Heart left ventricle (tissue), 16 donors: ENCODE results near the gene IRF8. TPM values are rescaled to one million over a fixed set of nuclear protein-coding genes. Genes with fewer than 3 reads are reported as not detected.

Experiments
- ATAC-seq, 4 donors: fragments of 200-7000 bp; cut with Tn5 transposase; one replicate each; pipeline ENCODE4 v1.9.1; 2020 to 2022; ENCODE audit warnings: moderate library complexity in 4 of 4, mild to moderate bottlenecking in 3 of 4, moderate number of reproducible peaks in 1 of 4
- DNase-seq, 5 donors: peaks; one replicate each; pipeline ENCODE4 v3.0.0-alpha.2; 2020
- H3K27ac ChIP-seq, 12 donors: fragments of 200-600 bp; sonication (generic) in 4 of 12; one replicate each; pipeline versions ENCODE4 v1.5.0 to v1.8.0; 2016 to 2022; ENCODE audit warnings: mild to moderate bottlenecking in 2 of 12
- H3K27me3 ChIP-seq, 9 donors: fragments of 200-600 bp; sonication (generic) in 2 of 9; one replicate each; pipeline versions ENCODE4 v1.5.1 to v1.8.0; 2016 to 2022; ENCODE audit warnings: mild to moderate bottlenecking in 3 of 9
- H3K36me3 ChIP-seq, 9 donors: fragments of 200-600 bp; sonication (generic) in 2 of 9; one replicate each; pipeline versions ENCODE4 v1.5.0 to v1.8.0; 2018 to 2022; ENCODE audit warnings: mild to moderate bottlenecking in 2 of 9
- H3K4me1 ChIP-seq, 12 donors: fragments of 200-600 bp; sonication (generic) in 4 of 12; one replicate each; pipeline versions ENCODE4 v1.5.0 to v1.8.0; 2016 to 2022; ENCODE audit warnings: mild to moderate bottlenecking in 3 of 12
- H3K4me3 ChIP-seq, 12 donors: fragments of 200-600 bp; sonication (generic) in 4 of 12; one replicate each; pipeline versions ENCODE4 v1.5.0 to v1.8.0; 2017 to 2022; ENCODE audit warnings: mild to moderate bottlenecking in 9 of 12, moderate library complexity in 4 of 12
- H3K9me3 ChIP-seq, 12 donors: fragments of 200-600 bp; sonication (generic) in 4 of 12; one replicate each; pipeline versions ENCODE4 v1.5.0 to v1.8.0; 2016 to 2022; ENCODE audit warnings: mild to moderate bottlenecking in 1 of 12
- POLR2A ChIP-seq, 2 donors: fragments of 450-650 bp; IDR thresholded peaks; one replicate each; pipeline ENCODE4 v1.6.1; 2017; ENCODE audit warnings: antibody characterized with exemption in 2 of 2, mild to moderate bottlenecking in 2 of 2, moderate library complexity in 2 of 2
- WGBS, 4 donors: extraction: QIAGEN DNeasy Blood & Tissue Kit in 2 of 4; methylation state at CpG; one replicate each; pipeline versions ENCODE4 v1.1.5 to v1.1.7; 2013 to 2018; 5-methylcytosine and 5-hydroxymethylcytosine counted together
- intact Hi-C, 10 donors: fragments of 100-400 bp; cut with DNase I; formaldehyde crosslinking; loops; one replicate each; pipeline versions ENCODE4 v1.11.1 to v1.14.2; 2022
- polyA plus RNA-seq, 2 donors: library from polyadenylated mRNA; stranded (reverse); fragments of 200-250 nt; gene quantifications; one replicate each; pipeline ENCODE4 v1.2.3, GENCODE V29; 2013
- total RNA-seq, 9 donors: library from RNA; depleted of rRNA in 2 of 9; stranded (reverse); fragments of >200 nt in 2 of 9; fragmentation: NEBNext Ultra II Directional in 3 of 9; extraction: Animal tissue kit (Norgen Biotek cat#: 25700) in 3 of 9; gene quantifications; one replicate each; pipeline versions ENCODE4 v1.1.0 to v1.2.4, GENCODE V29; 2016 to 2023
- TF ChIP-seq, protein P1 (sequence below), 12 donors: fragments of 200-600 bp; sonication (generic) in 4 of 12; IDR thresholded peaks; one replicate each; pipeline versions ENCODE4 v1.5.0 to v1.8.0; 2018 to 2022; ENCODE audit warnings: antibody characterized with exemption in 12 of 12, mild to moderate bottlenecking in 5 of 12
- donor health status: ischemic (EF 13 %, LVEDD 7.1; RV severe dilation, severe dysfunction).
- donor health status: healthy with polysubstance abuse.
- donor health status: DM: no; HTN: yes; CAD: no.
- donor health status: DM: no; HTN: no; CAD: no.
- donor health status: ischemic (EF 25% LVEDD 6.9; RV normal size, moderate dysfunction).
- donor health status: ischemic (EF 25% LVEDD 5.7; RV mildly dilated, moderate dysfunction).
- donor health status: healthy.
- donor health status: DM: yes; HTN: yes; CAD: no.
- donor health status: ischemic (EF 35%, LVEDD 5.7; RV mildly dilated, moderate dysfunction).
- donor health status: nonischemic (EF 11% LVEDD 7.7; RV severe dilation, severe dysfunction).
- donor health status: DM: yes; HTN: yes; CAD: no.
- donor health status: PGD.
- donor health status: ischemic (EF 29% LVEDD 5.4; RV normal size, mild dysfunction).
- donor health status: nonischemic (EF 23%, LVEDD 6.1; RV moderate dilation, normal function).

The IRF8 gene
- total and polyA plus RNA-seq, 11 donors: 1.0 to 31.8 (median 3.1) TPM

DNA sequence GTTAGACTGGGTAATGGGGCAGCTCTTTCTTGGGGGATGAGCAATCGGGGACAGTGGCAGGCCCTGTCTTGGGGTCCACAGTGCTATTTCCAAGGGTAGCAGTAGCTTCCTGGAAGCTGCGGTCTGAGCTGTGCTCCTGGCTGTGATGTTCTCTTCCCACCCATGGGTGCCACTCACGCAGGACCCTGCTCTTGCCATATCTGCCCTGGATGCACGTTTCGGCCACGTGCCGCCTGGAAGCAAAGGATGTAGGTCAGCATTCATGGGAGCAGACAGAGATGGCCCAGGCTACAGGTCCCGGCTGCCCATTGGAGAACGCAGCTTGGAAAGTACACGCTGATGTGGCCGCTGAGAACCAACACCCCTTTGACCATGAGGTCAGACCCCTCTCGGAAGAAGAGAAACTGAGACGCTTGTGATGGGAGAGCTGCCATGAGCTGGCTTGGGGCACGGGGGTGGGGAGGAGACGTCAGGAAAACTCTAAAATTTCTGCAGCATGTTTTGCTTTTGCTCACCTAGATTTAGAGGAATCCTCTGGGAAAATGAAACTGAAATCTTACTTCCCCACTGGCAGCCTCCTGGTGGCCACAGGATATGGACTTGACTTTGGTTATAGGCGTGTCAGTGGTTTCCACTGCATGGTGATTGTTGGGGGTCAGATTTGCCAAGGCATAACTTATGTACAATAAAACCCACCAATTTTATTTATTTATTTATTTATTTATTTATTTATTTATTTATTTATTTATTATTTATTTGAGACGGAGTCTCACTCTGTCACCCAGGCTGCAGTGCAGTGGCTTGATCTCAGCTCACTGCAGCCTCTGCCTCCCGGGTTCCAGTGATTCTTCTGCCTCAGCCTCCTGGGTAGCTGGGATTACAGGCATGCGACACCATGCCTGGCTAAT, 36.2 kb upstream of the IRF8 start:
- DNase-seq: no peak
- H3K27ac ChIP-seq: no peak overlapping the region
- intact Hi-C loops: no loop called here
- H3K27me3 ChIP-seq: peaks cover 0 to 8% (median 0%) of the 10 kb centered on the region in 9 donors
- ATAC-seq: no peak
- H3K9me3 ChIP-seq: peaks cover 0 to 13% (median 0%) of the 10 kb centered on the region in 12 donors
- H3K4me3 ChIP-seq: no peak overlapping the region
- TF ChIP-seq POLR2A (IDR thresholded peaks at IDR 0.05): no peak
- TF ChIP-seq, protein P1, sequence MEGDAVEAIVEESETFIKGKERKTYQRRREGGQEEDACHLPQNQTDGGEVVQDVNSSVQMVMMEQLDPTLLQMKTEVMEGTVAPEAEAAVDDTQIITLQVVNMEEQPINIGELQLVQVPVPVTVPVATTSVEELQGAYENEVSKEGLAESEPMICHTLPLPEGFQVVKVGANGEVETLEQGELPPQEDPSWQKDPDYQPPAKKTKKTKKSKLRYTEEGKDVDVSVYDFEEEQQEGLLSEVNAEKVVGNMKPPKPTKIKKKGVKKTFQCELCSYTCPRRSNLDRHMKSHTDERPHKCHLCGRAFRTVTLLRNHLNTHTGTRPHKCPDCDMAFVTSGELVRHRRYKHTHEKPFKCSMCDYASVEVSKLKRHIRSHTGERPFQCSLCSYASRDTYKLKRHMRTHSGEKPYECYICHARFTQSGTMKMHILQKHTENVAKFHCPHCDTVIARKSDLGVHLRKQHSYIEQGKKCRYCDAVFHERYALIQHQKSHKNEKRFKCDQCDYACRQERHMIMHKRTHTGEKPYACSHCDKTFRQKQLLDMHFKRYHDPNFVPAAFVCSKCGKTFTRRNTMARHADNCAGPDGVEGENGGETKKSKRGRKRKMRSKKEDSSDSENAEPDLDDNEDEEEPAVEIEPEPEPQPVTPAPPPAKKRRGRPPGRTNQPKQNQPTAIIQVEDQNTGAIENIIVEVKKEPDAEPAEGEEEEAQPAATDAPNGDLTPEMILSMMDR (IDR thresholded peaks at IDR 0.05): no peak
- WGBS, 4 donors: 86 to 92% (median 89%) methylated on average over 13 to 19 of the region's 19 CpGs
- H3K36me3 ChIP-seq: no peaks in the 10 kb centered on the region
- peaks cover 0 to 38% (median 0%) of the 10 kb centered on the region in 12 donors for H3K4me1 ChIP-seq

DNA sequence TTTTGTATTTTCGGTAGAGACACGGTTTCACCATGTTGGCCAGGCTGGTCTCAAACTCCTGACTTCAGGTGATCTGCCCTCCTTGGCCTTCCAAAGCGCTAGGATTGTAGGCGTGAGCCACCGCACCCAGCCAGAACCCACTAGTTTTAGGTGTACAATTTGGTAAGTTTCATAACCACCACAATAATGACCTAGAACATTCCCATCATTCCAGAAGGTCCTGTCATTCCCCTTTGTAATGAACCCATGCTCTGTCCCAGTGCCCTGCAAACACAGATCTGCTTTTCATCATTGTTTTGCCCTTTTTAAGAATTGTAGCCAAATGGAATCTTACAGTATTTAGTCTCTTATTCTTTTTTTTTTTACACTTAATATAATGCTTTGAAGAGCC, 35.6 kb upstream of the IRF8 start:
- Histone ChIP-seq H3K9me3 (peaks cover 0 to 13% (median 0%) of the 10 kb centered on the region in 12 donors), H3K36me3 (no peaks in the 10 kb centered on the region), H3K4me1 (peaks cover 0 to 37% (median 0%) of the 10 kb centered on the region in 12 donors), H3K27ac (no peak overlapping the region), H3K27me3 (peaks cover 0 to 7% (median 0%) of the 10 kb centered on the region in 9 donors), H3K4me3 (no peak overlapping the region)
- 93 to 97% (median 95%) methylated on average over 5 of the region's 5 CpGs for WGBS, 4 donors
- DNase-seq (no peak), ATAC-seq (no peak)
- intact Hi-C loops: no loop called here
- TF ChIP-seq, protein P1 (IDR thresholded peaks at IDR 0.05): no peak
- no peak for TF ChIP-seq POLR2A (IDR thresholded peaks at IDR 0.05)

DNA sequence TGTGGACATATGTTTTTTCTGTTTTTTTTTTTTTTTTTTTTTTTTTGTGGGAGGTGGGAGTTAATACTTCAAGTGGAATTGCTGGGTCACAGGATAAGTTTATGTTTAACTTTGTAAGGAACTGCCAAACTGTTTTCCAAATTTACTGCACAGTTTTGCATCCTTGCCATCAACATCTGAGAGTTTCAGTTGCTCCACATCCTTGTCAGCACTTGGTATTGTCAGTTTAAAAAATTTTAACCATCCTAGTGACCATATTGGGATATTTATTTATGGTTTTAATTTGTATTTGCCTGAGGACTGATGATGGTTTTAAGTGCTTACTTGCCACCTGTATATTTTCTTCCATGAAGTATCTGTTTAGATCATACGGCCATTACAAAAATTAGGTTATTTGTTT, 34.0 kb upstream of the IRF8 start:
- no peak for ATAC-seq
- peaks cover 0 to 32% (median 0%) of the 10 kb centered on the region in 12 donors for H3K4me1 ChIP-seq
- H3K4me3 ChIP-seq: no peak overlapping the region
- TF ChIP-seq, protein P1 (IDR thresholded peaks at IDR 0.05): no peak
- no peak for TF ChIP-seq POLR2A (IDR thresholded peaks at IDR 0.05)
- no peak for DNase-seq
- no peaks in the 10 kb centered on the region for H3K36me3 ChIP-seq
- intact Hi-C loops: no loop called here
- H3K27ac ChIP-seq: no peak overlapping the region
- WGBS, 4 donors: 94 to 99% (median 96%) methylated on average over 1 of the region's 1 CpG
- H3K27me3 ChIP-seq: peaks cover 0 to 4% (median 0%) of the 10 kb centered on the region in 9 donors
- peaks cover 0 to 13% (median 0%) of the 10 kb centered on the region in 12 donors for H3K9me3 ChIP-seq

GRCh38 chr16:85867189-85867588, 31.8 kb upstream of the IRF8 start:
- WGBS, 4 donors: 67 to 88% (median 82%) methylated on average over 2 of the region's 2 CpGs
- intact Hi-C loops: no loop called here
- H3K27me3 ChIP-seq: peaks cover 0 to 9% (median 0%) of the 10 kb centered on the region in 9 donors
- TF ChIP-seq POLR2A (IDR thresholded peaks at IDR 0.05): no peak
- TF ChIP-seq, protein P1 (IDR thresholded peaks at IDR 0.05): no peak
- DNase-seq: no peak
- no peak for ATAC-seq
- H3K27ac ChIP-seq: no peak overlapping the region
- H3K36me3 ChIP-seq: no peaks in the 10 kb centered on the region
- H3K4me3 ChIP-seq: no peak overlapping the region
- H3K4me1 ChIP-seq: peaks cover 0 to 36% (median 0%) of the 10 kb centered on the region in 12 donors
- peaks cover 0 to 13% (median 0%) of the 10 kb centered on the region in 12 donors for H3K9me3 ChIP-seq
